ENCODE measurements around the gene TFB1M.

The TFB1M gene

GRCh38 chr6:155291291-155291690, 23.0 kb downstream of the TFB1M start:
- TF ChIP-seq REST (IDR thresholded peaks at IDR 0.05; ENCODE audit: insufficient read depth in 1 of 2, low read depth in 2 of 2, low read length in 2 of 2) (no peak), POLR2AphosphoS5 (IDR thresholded peaks at IDR 0.05; ENCODE audit: low read depth, low read length) (no peak), FOXP2 (optimal IDR thresholded peaks at IDR 0.05; ENCODE audit: borderline replicate concordance, extremely low read depth, extremely low read length, insufficient read depth) (no peak), SIN3A (IDR thresholded peaks at IDR 0.05; ENCODE audit: borderline replicate concordance, insufficient read depth, low read length) (no peak)

GRCh38 chr6:155290491-155290890, 23.8 kb downstream of the TFB1M start:
- TF ChIP-seq REST (IDR thresholded peaks at IDR 0.05; ENCODE audit: insufficient read depth in 1 of 2, low read depth in 2 of 2, low read length in 2 of 2) (no peak), POLR2AphosphoS5 (IDR thresholded peaks at IDR 0.05; ENCODE audit: low read depth, low read length) (no peak), SIN3A (IDR thresholded peaks at IDR 0.05; ENCODE audit: borderline replicate concordance, insufficient read depth, low read length) (no peak), FOXP2 (optimal IDR thresholded peaks at IDR 0.05; ENCODE audit: borderline replicate concordance, extremely low read depth, extremely low read length, insufficient read depth) (no peak)

- TF ChIP-seq TAF1 (IDR thresholded peaks at IDR 0.05; ENCODE audit: borderline replicate concordance, insufficient read depth, low read length) (no peak), REST (IDR thresholded peaks at IDR 0.05; ENCODE audit: insufficient read depth in 1 of 2, low read depth in 2 of 2, low read length in 2 of 2) (no peak), FOXP2 (optimal IDR thresholded peaks at IDR 0.05; ENCODE audit: borderline replicate concordance, extremely low read depth, extremely low read length, insufficient read depth) (no peak), POLR2AphosphoS5 (IDR thresholded peaks at IDR 0.05; ENCODE audit: low read depth, low read length) (no peak), SIN3A (IDR thresholded peaks at IDR 0.05; ENCODE audit: borderline replicate concordance, insufficient read depth, low read length) (no peak)
Observed at GRCh38 chr6:155287762-155288161, 26.5 kb downstream of the TFB1M start.

GRCh38 chr6:155284775-155285174, 29.5 kb downstream of the TFB1M start:
- TF ChIP-seq TAF1 (IDR thresholded peaks at IDR 0.05; ENCODE audit: borderline replicate concordance, insufficient read depth, low read length) (no peak), FOXP2 (optimal IDR thresholded peaks at IDR 0.05; ENCODE audit: borderline replicate concordance, extremely low read depth, extremely low read length, insufficient read depth) (no peak), REST (IDR thresholded peaks at IDR 0.05; ENCODE audit: insufficient read depth in 1 of 2, low read depth in 2 of 2, low read length in 2 of 2) (no peak), POLR2AphosphoS5 (IDR thresholded peaks at IDR 0.05; ENCODE audit: low read depth, low read length) (no peak), SIN3A (IDR thresholded peaks at IDR 0.05; ENCODE audit: borderline replicate concordance, insufficient read depth, low read length) (no peak)
